HG03460 (cell line): Measurements from ENCODE around the gene FGF23.

Source experiments
- ATAC-seq: cut with Tn5 transposase; IDR thresholded peaks from one replicate; pipeline ENCODE4 v1.9.1; 2021; ENCODE audit not compliant: unreplicated experiment

Gene FGF23

DNA sequence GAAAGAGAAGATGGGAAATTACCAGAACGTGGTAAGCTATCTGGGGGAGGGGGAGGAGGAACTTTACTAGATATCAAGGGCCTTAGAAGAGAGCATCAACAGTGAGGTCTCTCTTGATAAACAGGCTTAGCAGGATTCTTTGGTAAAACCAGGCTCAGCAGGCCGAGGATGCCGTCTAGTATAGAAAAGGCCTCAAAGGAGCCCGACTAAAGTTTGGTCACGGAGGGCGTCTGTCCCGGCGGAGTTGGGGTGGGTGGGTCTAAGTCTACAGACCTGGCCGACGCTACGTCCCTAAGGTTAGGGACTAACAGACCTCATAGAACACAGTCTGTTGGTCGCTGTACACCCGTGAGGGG lies 59.0 kb downstream of the FGF23 start:
- ATAC-seq: peak; percentile 34
